Suprapubic skin (tissue), 4 donors: ENCODE measurements around the gene ZNF23. TPM values are rescaled to one million over a fixed set of nuclear protein-coding genes. Genes with fewer than 3 reads are reported as not detected.

ENCODE experiments used
- DNase-seq, 2 donors: peaks; one replicate each; pipeline ENCODE4 v3.0.0-alpha.2; 2019; ENCODE audit warnings: low spot score in 2 of 2
- H3K27ac ChIP-seq: fragments of 200-600 bp; sonication (generic); one replicate; pipeline ENCODE4 v1.5.1; 2019
- H3K27me3 ChIP-seq: fragments of 200-600 bp; sonication (generic); one replicate; pipeline ENCODE4 v1.5.1; 2019
- H3K36me3 ChIP-seq: fragments of 200-600 bp; sonication (generic); one replicate; pipeline ENCODE4 v1.5.1; 2019
- H3K4me1 ChIP-seq: fragments of 200-600 bp; sonication (generic); one replicate; pipeline ENCODE4 v1.5.1; 2019
- H3K4me3 ChIP-seq: fragments of 200-600 bp; sonication (generic); one replicate; pipeline ENCODE4 v1.5.1; 2019; ENCODE audit warnings: mild to moderate bottlenecking
- H3K9me3 ChIP-seq: fragments of 200-600 bp; sonication (generic); one replicate; pipeline ENCODE4 v1.5.1; 2019
- CTCF ChIP-seq, 2 donors: fragments of 200-600 bp in 1 of 2; fragments of 450-650 bp in 1 of 2; sonication (generic) in 1 of 2; IDR thresholded peaks; one replicate each; pipeline ENCODE4 v1.5.1; 2016 to 2019; ENCODE audit warnings: antibody characterized with exemption in 2 of 2, mild to moderate bottlenecking in 1 of 2, moderate library complexity in 1 of 2
- EP300 ChIP-seq: sonication (generic); formaldehyde crosslinking; IDR thresholded peaks from one replicate; pipeline ENCODE4 v1.6.1; 2017; ENCODE audit warnings: antibody characterized with exemption
- POLR2A ChIP-seq, 2 donors: fragments of 450-650 bp; IDR thresholded peaks; one replicate each; pipeline ENCODE4 v1.6.1; 2017; ENCODE audit warnings: antibody characterized with exemption in 2 of 2, mild to moderate bottlenecking in 2 of 2, moderate library complexity in 2 of 2
- POLR2AphosphoS5 ChIP-seq, 3 donors: sonication (generic); formaldehyde crosslinking; IDR thresholded peaks; one replicate each; pipeline ENCODE4 v1.6.1; 2017; ENCODE audit warnings: antibody characterized with exemption in 3 of 3
- WGBS: methylation state at CpG from one replicate; pipeline ENCODE4 v1.1.5; 2018; 5-methylcytosine and 5-hydroxymethylcytosine counted together
- total RNA-seq, 4 donors: library from RNA; depleted of rRNA; stranded (reverse); fragments of >200 nt; gene quantifications; one replicate each; pipeline ENCODE4 v1.1.0, GENCODE V29; 2016

ZNF23 gene
- total RNA-seq, 4 donors from 2014 or later, result 2.5 to 5.8 (median 4.8) TPM

- DNase-seq, result peak in 1 of 2 donors; percentile 65
- H3K4me1 ChIP-seq, result no peaks in the 10 kb centered on the region
- H3K4me3 ChIP-seq, result peak overlapping the region; percentile 7
- no peaks in the 10 kb centered on the region for H3K9me3 ChIP-seq
- peaks cover 40% of the 10 kb centered on the region for H3K27me3 ChIP-seq
- H3K36me3 ChIP-seq, result no peaks in the 10 kb centered on the region
- no peak overlapping the region for H3K27ac ChIP-seq
- TF ChIP-seq POLR2AphosphoS5 (IDR thresholded peaks at IDR 0.05), result no peak
- TF ChIP-seq CTCF (IDR thresholded peaks at IDR 0.05), result no peak
- no peak for TF ChIP-seq POLR2A (IDR thresholded peaks at IDR 0.05)
- no peak for TF ChIP-seq EP300
- WGBS, result 8% methylated on average over 17 of the region's 18 CpGs
Observed at GRCh38 chr16:71425746-71426068, 36.3 kb downstream of the ZNF23 start.

- 66% methylated on average over 6 of the region's 6 CpGs for WGBS
- H3K27ac ChIP-seq, result no peak overlapping the region
- no peak overlapping the region for H3K4me3 ChIP-seq
- no peaks in the 10 kb centered on the region for H3K9me3 ChIP-seq
- H3K4me1 ChIP-seq, result no peaks in the 10 kb centered on the region
- no peaks in the 10 kb centered on the region for H3K36me3 ChIP-seq
- H3K27me3 ChIP-seq, result peaks cover 40% of the 10 kb centered on the region
- DNase-seq, result peak in 1 of 2 donors; percentile 63
- TF ChIP-seq EP300 (no peak), CTCF (IDR thresholded peaks at IDR 0.05) (no peak), POLR2AphosphoS5 (IDR thresholded peaks at IDR 0.05) (no peak), POLR2A (IDR thresholded peaks at IDR 0.05) (no peak)
Observed at GRCh38 chr16:71424626-71425025, 37.4 kb downstream of the ZNF23 start.

DNA sequence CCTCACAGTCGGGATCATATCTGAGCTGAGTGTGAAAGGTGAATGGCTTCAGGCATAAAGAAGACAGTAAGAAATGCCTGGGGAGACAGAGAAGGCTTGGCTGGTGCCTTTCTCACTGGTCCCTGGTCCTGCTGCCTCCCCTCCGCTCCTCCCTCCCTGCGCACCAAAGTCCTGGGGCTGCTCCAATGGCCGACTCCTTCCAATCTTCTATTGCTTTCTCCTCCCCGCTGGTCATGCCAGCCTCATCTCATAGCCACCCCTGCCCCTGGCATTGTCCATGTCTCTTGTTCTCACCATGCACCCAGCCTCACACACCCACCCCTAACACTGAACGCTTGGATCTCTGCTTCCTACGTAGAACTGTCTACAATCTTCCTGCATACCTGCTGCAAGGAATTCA is 38.2 kb downstream of the ZNF23 start:
- 74% methylated on average over 7 of the region's 7 CpGs for WGBS
- Histone ChIP-seq H3K4me3 (no peak overlapping the region), H3K4me1 (no peaks in the 10 kb centered on the region), H3K27ac (no peak overlapping the region), H3K9me3 (no peaks in the 10 kb centered on the region), H3K27me3 (peaks cover 40% of the 10 kb centered on the region), H3K36me3 (no peaks in the 10 kb centered on the region)
- no peak for TF ChIP-seq POLR2A (IDR thresholded peaks at IDR 0.05)
- TF ChIP-seq CTCF (IDR thresholded peaks at IDR 0.05), result no peak
- TF ChIP-seq EP300, result no peak
- TF ChIP-seq POLR2AphosphoS5 (IDR thresholded peaks at IDR 0.05), result no peak
- no peak for DNase-seq

GRCh38 chr16:71423016-71423415 is 39.0 kb downstream of the ZNF23 start:
- Histone ChIP-seq H3K9me3 (no peaks in the 10 kb centered on the region), H3K36me3 (no peaks in the 10 kb centered on the region), H3K4me1 (no peaks in the 10 kb centered on the region), H3K27me3 (peaks cover 41% of the 10 kb centered on the region), H3K27ac (no peak overlapping the region), H3K4me3 (no peak overlapping the region)
- TF ChIP-seq EP300, result no peak
- WGBS, result 79% methylated on average over 2 of the region's 2 CpGs
- no peak for DNase-seq

DNA sequence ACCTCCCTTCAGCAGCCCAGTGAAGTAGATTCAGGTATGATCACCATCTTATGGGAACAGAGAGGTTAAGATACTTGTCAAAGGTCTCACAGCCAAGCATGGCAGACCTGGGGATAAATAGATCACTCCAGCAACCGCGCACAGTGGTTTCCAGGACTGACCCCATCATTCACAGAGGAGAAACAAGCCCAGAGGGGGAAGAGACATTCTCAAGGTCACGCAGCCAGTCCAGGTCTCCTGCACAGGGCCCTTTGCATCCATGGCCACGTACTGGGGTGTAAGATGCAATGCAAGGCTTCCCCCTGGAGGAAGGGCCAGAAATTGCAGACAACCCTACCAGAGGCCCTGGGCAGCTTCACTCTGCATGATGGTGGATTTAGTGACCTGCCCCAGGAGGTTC is 40.1 kb downstream of the ZNF23 start:
- Histone ChIP-seq H3K27me3 (peaks cover 47% of the 10 kb centered on the region), H3K9me3 (no peaks in the 10 kb centered on the region), H3K4me3 (no peak overlapping the region), H3K27ac (no peak overlapping the region), H3K36me3 (no peaks in the 10 kb centered on the region), H3K4me1 (no peaks in the 10 kb centered on the region)
- DNase-seq, result no peak
- WGBS, result 59% methylated on average over 4 of the region's 4 CpGs
- TF ChIP-seq POLR2A (IDR thresholded peaks at IDR 0.05) (no peak), POLR2AphosphoS5 (IDR thresholded peaks at IDR 0.05) (no peak), CTCF (IDR thresholded peaks at IDR 0.05) (peak in 1 of 2 donors; percentile 14), EP300 (no peak)

- Histone ChIP-seq H3K27me3 (peaks cover 29% of the 10 kb centered on the region), H3K9me3 (no peaks in the 10 kb centered on the region), H3K36me3 (no peaks in the 10 kb centered on the region), H3K4me1 (no peaks in the 10 kb centered on the region), H3K27ac (no peak overlapping the region), H3K4me3 (no peak overlapping the region)
- DNase-seq, result no peak
- TF ChIP-seq CTCF (IDR thresholded peaks at IDR 0.05) (no peak), POLR2AphosphoS5 (IDR thresholded peaks at IDR 0.05) (no peak), POLR2A (IDR thresholded peaks at IDR 0.05) (no peak), EP300 (no peak)
- 93% methylated on average over 4 of the region's 5 CpGs for WGBS
Observed at GRCh38 chr16:71414038-71414437, 48.0 kb downstream of the ZNF23 start.
